HG03175 (cell line): ENCODE data around the gene NSF.
A peak's percentile ranks its signal among the peaks of the same experiment; 100 is the strongest.
"Not testable (repeated sequence)": the region's sequence is repeated elsewhere in the genome, so short reads cannot be mapped to it uniquely, and the experiment has no call there.

ENCODE experiments used
- ATAC-seq: cut with Tn5 transposase; IDR thresholded peaks from one replicate; pipeline ENCODE4 v1.9.1; 2021; ENCODE audit warnings: mild to moderate bottlenecking, moderate library complexity; ENCODE audit not compliant: unreplicated experiment

NSF gene

GRCh38 chr17:46699014-46699413, 108.5 kb downstream of the NSF start:
- not testable (repeated sequence) for ATAC-seq

DNA sequence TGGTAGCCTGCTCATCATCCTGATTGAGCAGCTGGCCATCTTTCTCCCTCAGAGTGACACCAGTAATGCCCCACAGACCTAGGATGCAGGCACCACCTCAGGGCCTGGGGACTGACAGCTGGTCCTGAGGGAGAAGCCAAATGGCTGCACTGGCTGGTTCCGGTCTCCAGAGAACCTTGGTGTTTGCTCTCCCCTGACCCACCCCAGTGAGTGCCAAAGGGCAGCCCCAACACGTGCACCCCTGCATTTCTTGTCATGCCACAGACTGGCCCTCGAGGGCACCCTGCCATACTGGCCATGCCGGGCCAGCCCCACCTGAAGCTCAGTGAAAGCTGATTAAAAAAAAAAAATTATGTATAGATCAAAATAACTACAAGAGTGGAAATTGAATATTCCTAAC, 127.5 kb downstream of the NSF start:
- no peak for ATAC-seq

DNA sequence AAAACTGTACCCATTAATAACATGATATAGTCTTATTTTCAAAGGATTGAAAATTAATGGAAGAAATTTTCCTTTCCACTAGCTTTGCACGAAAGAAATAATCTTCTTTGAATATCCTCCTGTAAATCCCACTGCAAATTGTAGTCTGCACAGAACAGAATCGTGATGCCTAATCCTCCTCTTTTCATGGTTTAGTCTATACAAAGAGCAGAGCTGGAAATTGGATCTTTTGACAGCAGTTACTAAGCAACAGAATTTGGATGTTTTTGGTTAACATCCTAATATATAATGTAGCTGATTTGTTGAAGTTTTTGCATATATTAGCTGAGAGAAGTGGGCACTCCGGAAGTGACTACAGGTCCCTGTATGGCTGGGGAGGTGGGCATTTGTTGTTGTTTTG, 129.4 kb downstream of the NSF start:
- no peak for ATAC-seq

GRCh38 chr17:46720408-46720807, 129.9 kb downstream of the NSF start:
- ATAC-seq: no peak

DNA sequence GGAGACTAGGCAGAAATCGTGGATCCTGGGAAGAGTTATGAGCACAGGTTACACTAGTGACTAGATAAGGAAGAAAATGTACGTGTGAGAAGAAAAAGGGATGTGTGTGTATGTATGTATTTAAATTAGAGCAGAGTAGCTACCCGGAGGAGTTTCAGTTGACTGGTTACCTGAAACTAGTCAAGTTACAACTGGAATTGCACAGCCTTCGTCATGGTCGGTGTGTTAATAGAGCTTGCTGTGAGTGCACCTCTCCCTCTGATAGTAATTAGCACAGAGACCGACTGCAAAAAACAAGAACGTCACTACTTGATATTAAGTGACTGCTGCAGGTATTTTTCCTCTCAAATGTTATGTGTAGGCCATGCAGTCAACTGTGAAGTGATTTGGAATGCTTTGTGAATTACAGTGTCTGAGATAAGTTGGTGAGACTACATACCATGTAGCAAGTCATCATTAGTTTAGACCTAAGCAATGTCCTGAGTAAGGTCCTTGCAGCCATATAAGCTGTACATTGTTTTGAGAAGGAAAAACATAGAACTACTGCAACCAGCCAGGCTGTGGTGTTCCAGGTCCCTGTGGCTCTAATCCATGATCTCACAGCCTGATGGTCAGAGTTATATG, 132.3 kb downstream of the NSF start:
- ATAC-seq: no peak

DNA sequence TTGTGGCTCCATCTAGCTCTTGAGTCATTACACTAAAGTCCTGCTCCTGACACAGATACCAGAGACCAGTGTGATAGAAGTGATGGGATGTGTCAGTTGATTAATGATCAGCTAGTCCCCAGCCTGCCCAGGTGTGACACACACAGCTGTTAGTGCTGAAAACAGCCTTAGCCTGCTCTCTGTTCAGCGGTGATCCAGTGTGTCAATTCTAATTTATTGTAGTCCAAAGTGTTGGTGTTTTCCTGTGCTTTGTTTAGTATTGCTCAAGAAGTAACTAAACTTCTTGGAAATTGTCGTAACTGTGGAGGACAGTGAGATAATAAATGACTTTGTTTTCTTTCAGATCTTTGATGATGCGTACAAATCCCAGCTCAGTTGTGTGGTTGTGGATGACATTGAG, 135.7 kb downstream of the NSF start:
- no peak for ATAC-seq

DNA sequence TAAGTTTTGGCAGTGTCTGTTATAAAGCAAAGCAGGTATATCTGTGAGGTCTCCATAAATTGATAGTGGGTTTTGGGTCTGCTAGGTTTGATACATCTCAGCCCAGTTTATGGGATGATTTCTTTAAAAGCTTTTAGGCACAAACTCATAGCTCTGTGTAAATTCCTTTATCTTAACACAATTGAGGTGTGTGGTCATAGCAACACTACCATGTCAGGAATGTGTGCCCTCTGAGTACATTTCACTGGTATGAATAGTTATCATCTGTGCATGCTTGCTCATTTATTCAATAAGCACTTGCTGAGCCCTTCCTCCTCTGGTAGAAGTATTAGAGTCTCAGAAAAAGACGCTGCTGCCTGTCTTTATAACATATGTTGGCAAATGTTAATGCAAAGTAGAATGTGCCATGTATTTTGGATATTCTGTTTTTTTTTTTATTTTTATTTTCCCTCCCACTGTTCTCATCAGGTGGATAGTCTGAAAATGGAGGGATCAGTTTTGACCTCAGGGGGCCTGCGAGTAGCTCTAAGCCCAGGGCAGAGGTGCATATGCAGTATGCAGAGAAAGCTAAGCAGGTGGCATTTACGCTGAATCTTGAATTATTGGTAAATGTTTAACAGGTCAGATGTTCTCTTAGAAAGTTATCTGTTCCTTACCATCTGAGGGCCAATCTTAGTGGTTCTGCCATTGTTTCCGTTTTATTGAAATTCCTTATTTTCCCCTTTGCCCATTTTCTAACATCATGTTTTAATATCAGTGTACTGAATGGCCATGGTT, 137.3 kb downstream of the NSF start:
- no peak for ATAC-seq

DNA sequence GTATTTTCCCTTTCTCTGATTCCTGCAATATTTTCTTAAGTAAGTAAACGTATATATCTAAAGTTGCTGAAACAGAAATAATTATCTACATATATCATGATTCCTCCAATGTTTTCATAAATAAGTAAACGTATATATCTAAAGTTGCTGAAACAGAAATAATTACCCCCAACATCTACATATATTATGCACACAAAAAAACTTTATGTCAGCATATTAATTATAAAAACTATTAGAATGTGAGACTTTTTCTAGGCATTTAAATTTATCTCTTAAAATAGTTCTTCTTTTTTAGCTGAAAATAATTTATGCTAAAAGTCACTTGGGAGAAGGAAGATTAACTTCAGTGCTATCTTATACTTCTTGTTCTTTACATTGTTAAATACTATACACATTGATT, 139.6 kb downstream of the NSF start:
- no peak for ATAC-seq

- no peak for ATAC-seq
Measured at GRCh38 chr17:46730679-46731078, 140.2 kb downstream of the NSF start.

DNA sequence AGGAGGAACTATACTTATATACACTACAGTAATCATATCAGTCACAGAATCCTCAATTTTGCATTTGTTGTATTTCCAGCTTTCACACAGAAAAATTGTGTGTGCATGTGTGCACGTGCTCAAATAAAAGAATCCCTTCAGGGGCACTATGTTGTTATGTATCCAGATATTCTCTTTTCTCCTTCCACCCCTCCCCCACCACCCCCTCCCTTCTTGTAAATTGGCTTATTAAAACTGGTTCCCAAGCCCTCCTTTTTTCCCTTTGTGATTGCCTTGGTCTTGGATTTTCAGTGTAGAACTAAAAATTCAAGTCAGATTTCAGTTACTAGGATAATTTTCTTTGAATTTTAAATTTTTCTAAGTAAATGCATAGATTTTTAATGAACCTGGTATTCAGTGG, 141.7 kb downstream of the NSF start:
- no peak for ATAC-seq

- ATAC-seq: no peak
Measured at GRCh38 chr17:46732754-46733398, 142.4 kb downstream of the NSF start.

DNA sequence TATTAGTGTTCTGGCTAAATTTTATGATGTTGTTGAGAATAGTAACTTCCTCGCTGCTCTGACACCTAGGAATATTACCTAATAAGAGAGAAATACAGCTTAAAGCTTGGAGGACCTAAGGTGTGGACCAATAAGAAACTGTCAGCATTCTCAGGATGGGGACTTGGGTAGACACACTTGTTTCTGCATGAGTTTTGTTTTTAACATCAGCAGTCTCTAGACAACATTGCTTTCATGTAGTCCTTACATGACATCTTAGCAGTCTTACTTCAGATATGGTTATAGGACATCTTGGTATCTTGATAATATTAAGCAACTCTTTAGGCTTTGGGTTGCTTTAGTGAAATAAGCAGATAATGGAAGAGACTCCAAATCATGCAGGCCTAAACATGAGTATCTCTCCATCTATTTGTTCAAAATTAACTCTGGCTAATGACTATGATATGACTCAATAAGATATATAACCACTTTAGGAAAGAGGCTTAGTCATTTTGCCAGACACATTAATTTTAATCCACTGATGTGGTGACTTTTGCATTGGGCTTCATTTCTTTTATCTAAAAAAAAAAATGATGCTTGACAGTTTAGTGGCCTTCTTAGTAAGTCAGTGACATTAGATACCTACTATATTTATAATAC, 143.5 kb downstream of the NSF start:
- no peak for ATAC-seq

DNA sequence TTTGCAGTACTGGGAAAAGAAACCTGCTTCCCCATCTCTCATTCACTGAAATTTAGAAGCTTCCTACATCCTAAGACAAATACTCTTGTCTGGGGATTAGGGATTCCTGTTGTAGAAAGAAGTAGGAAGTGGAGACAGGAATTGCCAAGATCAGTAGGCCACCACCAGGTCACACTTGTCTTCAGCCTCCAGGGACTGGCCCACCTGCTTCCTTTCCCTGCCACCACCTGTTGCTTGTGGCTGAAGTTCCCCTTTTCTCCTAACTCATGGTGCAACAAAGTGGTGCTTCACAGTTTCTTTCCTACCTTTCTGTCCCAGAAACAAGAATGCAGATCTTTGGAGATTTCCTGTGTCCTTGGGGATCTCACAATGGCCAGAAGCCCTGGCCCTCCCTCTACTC, 145.6 kb downstream of the NSF start:
- peak; percentile 39 for ATAC-seq

GRCh38 chr17:46737326-46737725, 146.9 kb downstream of the NSF start:
- ATAC-seq: no peak

DNA sequence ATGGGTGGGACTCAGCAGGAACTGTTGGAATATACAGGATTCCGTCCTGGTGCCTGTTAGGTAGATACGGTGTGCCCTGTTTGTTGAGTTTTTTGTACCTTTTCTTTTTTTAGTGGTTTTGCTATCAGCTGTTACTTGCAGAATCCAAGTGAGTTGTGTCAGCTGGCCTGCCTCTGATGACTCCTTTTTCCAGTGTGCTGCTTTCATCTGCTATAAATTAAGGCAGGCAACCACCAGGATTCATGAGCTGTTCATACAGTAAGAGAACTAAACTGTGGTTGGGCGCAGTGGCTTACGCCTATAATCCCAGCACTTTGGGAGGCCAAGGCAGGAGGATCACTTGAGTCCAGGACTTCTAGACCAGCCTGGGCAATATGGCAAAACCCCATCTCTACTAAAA, 148.1 kb downstream of the NSF start:
- ATAC-seq: no peak

GRCh38 chr17:46739982-46740381, 149.5 kb downstream of the NSF start:
- ATAC-seq: no peak

GRCh38 chr17:46741122-46741730, 150.8 kb downstream of the NSF start:
- no peak for ATAC-seq

DNA sequence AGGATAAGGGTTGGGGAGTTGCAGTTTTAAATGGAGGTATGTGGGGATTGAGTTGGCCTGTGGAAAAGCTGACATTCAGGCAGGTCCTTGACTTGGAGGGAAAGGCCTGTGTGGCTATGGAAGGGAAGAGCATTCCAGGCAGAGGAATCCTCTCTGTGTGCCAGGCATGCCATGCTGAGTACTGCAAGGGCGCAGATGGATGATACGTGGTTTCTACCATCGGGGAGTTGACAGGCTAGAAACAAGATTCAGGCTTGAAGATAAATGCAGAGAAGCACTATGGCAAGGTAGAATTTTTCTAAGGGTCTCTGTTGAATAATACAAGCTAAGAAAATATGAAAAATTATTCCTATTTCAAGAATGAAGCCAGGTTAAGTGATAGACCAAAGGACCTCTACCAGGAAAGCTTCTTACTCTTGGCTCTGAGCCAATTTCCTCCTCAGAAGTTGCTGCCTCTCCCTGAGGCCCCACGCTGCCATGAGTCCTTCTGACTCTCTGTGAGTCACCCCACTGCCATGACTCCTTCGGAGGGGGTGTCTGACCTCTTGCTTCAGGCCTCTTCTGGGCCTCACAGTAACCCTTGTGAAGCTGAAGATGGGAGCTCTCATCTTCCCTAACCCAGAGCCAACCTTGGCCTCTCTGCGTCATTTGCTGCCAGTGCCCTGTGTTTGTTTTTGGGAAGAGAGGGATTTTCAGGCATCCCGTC, 152.2 kb downstream of the NSF start:
- no peak for ATAC-seq

DNA sequence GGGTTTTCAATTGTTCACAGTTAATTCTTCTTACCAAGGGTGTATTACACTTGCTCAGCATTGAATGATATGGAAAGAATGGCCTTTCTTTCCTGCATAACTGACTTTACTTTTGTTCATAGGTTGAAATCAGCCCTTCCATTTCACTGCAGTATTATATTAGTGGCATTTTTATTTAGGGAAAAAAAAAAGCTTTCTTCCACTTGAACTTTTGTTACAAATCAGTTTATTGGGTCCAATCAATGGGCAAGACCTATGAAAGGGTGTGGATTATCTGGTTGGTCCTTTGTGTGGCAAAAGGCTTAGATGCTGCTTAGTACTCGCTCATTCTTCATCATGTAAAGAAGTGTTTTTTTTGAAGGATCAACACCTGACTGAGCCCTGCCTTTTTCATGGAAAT, 154.0 kb downstream of the NSF start:
- no peak for ATAC-seq

DNA sequence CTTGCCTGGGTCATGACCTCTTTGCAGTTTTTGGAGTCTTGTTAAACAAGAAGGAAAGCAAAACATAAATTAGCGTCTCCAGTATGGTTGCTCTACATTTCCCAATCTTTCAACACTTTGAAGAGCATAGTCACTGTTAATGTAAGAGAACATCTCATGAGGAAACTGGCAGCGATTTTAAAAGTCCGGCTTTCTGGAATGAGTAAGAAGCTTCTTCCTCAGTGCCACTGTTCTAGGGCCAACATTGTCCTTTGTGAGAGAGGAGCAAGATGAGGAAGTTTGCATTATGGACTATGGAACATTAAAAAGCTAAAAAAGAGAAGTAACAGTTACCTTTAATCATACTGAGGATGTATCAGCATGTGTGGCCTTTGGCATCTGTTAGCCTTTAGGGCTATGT, 154.9 kb downstream of the NSF start:
- no peak for ATAC-seq

DNA sequence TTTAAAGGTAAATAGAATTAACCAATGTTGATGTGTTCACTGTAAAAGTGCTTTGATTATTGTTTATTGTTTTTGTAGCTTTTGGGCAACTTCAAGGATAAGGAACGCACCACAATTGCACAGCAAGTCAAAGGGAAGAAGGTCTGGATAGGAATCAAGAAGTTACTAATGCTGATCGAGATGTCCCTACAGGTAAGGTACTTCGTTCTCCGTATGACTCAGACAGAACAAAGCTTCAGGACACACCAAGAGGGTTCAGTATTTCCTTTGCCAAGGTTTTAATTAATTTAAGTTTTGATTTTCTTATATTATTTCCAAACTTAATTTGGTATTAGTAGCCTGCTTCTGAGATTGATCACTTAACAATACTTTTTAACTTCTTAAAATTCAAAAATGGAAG, 161.0 kb downstream of the NSF start:
- ATAC-seq: no peak
